Fibroblast of mammary gland (primary cell): ENCODE results near the gene MYO18B.

Source experiments
- DNase-seq: peaks from one replicate; pipeline ENCODE4 v3.0.0-alpha.2; 2010; ENCODE audit warnings: low read depth
- H3K4me3 ChIP-seq: 2 replicates; pipeline ENCODE4 v1.5.1; 2011; ENCODE audit warnings: low read depth, mild to moderate bottlenecking, low read length, moderate library complexity; ENCODE audit not compliant: control insufficient read depth
- TF ChIP-seq, protein P1 (sequence below): conservative IDR thresholded peaks from 2 replicates; pipeline ENCODE4 v1.5.1; 2011; ENCODE audit warnings: low read depth, low read length, inconsistent platforms; ENCODE audit not compliant: control insufficient read depth, insufficient read depth

The MYO18B gene

DNA sequence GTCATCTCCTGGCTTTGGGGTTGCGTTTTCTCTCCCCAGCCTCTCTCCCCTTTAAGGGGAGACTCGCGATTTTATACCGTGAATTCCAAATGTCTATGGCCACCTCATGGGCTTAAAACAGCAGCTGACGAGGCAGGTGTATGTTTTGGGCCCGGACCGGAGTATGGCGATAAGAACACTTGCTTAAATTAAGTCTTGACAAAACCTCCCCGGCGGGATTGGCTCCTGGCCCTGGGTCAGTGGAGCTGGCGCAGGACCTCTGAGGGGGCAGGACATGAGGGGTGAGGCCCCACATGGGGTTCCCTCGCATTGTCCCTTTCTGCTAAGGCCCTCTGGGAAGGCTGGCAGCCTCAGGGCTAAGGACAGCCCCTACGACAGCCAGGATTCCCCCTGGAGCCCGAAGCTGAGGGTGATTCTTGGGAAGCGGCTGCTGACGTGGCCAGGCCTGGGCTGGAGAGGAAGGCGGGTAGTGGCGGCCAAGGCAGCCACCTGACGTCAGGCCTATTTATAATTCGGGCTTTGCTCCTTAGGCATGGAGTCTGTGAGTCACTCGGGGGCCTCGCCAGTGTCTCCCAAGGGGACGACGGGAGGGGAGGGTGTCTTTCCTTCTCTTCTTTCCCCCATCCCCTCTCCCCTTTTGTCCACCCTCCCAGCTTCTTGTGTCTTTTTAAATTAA is 12.7 kb downstream of the MYO18B start:
- TF ChIP-seq, protein P1, sequence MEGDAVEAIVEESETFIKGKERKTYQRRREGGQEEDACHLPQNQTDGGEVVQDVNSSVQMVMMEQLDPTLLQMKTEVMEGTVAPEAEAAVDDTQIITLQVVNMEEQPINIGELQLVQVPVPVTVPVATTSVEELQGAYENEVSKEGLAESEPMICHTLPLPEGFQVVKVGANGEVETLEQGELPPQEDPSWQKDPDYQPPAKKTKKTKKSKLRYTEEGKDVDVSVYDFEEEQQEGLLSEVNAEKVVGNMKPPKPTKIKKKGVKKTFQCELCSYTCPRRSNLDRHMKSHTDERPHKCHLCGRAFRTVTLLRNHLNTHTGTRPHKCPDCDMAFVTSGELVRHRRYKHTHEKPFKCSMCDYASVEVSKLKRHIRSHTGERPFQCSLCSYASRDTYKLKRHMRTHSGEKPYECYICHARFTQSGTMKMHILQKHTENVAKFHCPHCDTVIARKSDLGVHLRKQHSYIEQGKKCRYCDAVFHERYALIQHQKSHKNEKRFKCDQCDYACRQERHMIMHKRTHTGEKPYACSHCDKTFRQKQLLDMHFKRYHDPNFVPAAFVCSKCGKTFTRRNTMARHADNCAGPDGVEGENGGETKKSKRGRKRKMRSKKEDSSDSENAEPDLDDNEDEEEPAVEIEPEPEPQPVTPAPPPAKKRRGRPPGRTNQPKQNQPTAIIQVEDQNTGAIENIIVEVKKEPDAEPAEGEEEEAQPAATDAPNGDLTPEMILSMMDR, result no peak
- DNase-seq, result peak; percentile 94
- no peak overlapping the region for H3K4me3 ChIP-seq

DNA sequence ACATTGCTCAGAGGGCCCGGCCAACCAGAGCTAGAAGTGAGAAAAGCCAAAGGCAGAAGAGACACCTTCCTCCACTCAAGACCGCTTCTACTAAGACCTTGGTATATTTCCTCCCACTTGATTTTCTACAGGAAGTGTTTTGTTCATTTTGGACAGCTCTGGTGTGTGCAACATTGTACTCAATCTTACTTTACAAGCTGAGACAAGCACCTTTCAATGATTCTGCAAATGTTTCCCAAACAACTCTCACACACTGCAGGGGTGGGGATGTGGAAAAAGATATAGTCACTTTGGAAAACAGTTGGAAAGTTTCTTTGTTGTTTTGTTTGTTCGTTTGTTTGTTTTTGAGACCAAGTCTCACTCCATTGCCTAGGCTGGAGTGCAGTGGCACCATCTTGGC is 15.7 kb downstream of the MYO18B start:
- TF ChIP-seq, protein P1, result no peak
- no peak for DNase-seq
- H3K4me3 ChIP-seq, result no peak overlapping the region

DNA sequence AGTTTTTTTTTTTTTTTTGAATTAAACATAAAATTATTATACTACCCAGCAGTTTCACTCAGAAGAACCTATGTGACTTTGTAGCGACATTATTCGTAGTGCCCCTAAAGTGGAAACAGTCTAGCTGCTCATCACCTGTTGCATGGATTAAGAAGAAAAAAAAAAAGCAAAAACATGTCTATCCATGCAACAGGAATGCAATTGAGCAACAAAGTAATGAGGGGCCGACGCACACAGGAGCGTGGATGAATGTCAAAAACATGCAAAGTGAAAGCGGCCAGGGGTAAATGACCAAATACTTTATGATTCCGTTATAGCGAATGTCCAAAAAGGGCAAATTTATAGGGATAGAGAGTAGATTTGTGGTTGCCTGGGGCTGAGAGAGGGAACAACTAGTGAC is 16.3 kb downstream of the MYO18B start:
- no peak overlapping the region for H3K4me3 ChIP-seq
- no peak for DNase-seq
- TF ChIP-seq, protein P1, result no peak

DNA sequence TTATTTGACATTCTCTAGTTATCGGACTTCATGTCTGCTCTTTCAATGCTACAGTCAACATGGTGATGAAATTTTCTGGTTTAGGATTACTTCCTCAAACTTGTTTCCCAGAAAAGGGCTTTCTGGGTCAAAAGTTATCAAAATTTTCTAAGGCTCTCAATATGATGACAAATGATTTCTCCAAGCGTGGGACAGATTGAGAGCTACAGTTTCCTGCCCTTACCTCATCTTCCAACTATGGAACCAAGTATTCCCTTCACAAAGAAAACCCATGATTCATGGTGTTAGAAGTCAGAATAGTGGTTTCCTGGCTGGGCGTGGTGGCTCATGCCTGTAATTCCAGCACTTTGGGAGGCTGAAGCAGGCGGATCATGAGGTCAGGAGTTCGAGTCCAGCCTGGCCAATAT is 17.8 kb downstream of the MYO18B start:
- peak; percentile 98 for DNase-seq
- no peak overlapping the region for H3K4me3 ChIP-seq
- TF ChIP-seq, protein P1, result no peak

DNA sequence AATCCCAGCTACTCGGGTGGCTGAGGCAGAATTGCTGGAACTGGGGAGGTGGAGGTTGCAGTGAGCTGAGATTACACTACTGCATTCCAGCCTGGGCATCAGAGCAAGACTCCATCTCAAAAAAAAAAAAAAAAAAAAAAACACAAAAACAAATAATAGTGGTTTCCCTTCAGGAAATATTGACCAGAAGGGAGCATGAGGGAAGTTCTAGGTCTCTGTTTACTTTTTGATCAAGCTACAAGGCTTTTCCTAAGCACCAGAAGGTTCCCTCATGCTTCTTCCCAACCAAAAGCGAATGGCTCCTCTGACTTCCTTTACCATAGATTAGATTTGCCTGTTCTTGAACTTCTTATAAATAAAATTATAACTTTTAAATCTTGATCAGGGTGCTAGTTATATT is 18.3 kb downstream of the MYO18B start:
- no peak for DNase-seq
- TF ChIP-seq, protein P1, result no peak
- no peak overlapping the region for H3K4me3 ChIP-seq

DNA sequence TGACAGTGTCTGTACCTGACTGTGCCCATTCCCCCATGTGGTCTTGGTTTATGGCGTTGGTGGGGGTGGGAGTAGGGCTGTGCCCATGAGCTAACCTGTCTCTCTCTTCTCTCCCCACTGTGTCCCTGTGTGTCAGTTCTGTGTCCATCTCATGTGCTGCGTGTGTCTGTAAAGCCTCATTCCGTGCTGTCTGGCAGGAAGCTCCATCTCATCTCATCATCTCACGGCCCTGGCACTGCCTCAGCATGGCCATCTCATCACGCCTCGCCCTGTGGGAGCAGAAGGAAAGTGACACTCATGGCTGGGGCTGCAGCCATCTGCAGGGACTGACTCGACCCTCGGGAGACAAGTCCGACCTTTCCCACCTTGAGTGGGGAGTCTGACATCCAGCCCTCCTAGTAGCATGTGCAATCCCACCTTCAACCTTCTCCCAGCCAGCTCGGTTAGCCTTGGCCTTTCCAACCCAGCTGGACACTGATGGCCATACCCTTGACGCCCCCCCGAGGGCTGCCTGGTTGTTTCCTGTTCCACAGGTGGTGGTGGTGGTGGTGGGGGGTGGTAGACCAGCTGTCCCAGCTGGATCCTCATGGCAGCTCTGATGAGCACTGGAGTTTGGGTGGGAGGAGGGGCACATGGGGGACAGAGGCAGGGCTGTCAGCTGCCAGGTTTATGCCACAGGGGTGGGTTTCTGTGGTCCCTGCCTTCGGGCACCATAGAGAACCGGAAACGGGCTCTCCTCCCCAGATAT is 19.0 kb downstream of the MYO18B start:
- DNase-seq, result no peak
- no peak overlapping the region for H3K4me3 ChIP-seq
- TF ChIP-seq, protein P1, result no peak
